COLO829 (cell line): ENCODE results near the gene LRRC4B.
A peak's percentile ranks its signal among the peaks of the same experiment; 100 is the strongest.
"Not testable (repeated sequence)": the region's sequence is repeated elsewhere in the genome, so short reads cannot be mapped to it uniquely, and the experiment has no call there.

Experiments used
- DNase-seq: peaks from one replicate; pipeline ENCODE4 v3.0.0; 2012; ENCODE audit warnings: low spot score

The LRRC4B gene

GRCh38 chr19:50485284-50485955 lies 82.8 kb downstream of the LRRC4B start:
- DNase-seq = no peak

GRCh38 chr19:50482916-50483315 lies 85.3 kb downstream of the LRRC4B start:
- DNase-seq = no peak

- DNase-seq = no peak
Measured at GRCh38 chr19:50482271-50482855, 85.9 kb downstream of the LRRC4B start.

GRCh38 chr19:50481351-50482149 lies 86.7 kb downstream of the LRRC4B start:
- DNase-seq = no peak

- DNase-seq = no peak
Measured at GRCh38 chr19:50480281-50481111, 87.7 kb downstream of the LRRC4B start.

GRCh38 chr19:50479761-50480251 lies 88.4 kb downstream of the LRRC4B start:
- DNase-seq = no peak

- peak; percentile 40 for DNase-seq
Measured at GRCh38 chr19:50478901-50479715, 89.1 kb downstream of the LRRC4B start.

GRCh38 chr19:50477751-50478515 lies 90.3 kb downstream of the LRRC4B start:
- no peak for DNase-seq

GRCh38 chr19:50476907-50477238 lies 91.4 kb downstream of the LRRC4B start:
- DNase-seq = no peak

GRCh38 chr19:50476224-50476906 lies 91.9 kb downstream of the LRRC4B start, which contains the start of the genes EMC10 and GARIN5A:
Gene EMC10 (plus strand): TSS chr19:50476507. CDS start chr19:50476545, 38 bp downstream.
Gene GARIN5A (minus strand): TSS chr19:50476848. CDS start chr19:50476388, 460 bp downstream.
- DNase-seq = peak; percentile 99

GRCh38 chr19:50475736-50476223 lies 92.5 kb downstream of the LRRC4B start:
- no peak for DNase-seq

GRCh38 chr19:50475101-50475568 lies 93.1 kb downstream of the LRRC4B start:
- no peak for DNase-seq

- DNase-seq = not testable (repeated sequence)
Measured at GRCh38 chr19:50473336-50473735, 94.9 kb downstream of the LRRC4B start.

GRCh38 chr19:50468818-50469217 lies 99.4 kb downstream of the LRRC4B start:
- no peak for DNase-seq

GRCh38 chr19:50467566-50467965 lies 100.7 kb downstream of the LRRC4B start:
- DNase-seq = no peak
